Measurements from ENCODE around the gene PRSS33. TPM values are rescaled to one million over a fixed set of nuclear protein-coding genes. Genes with fewer than 3 reads are reported as not detected.
A peak's percentile ranks its signal among the peaks of the same experiment; 100 is the strongest.

The PRSS33 gene
- total and polyA plus RNA-seq, 10 donors: 0.03 to 0.67 (median 0.32) TPM; not detected in 7

- WGBS, 5 donors: 91 to 97% (median 93%) methylated on average over 4 to 6 of the region's 6 CpGs
- Histone ChIP-seq H3K4me3 (no peak overlapping the region), H3K4me1 (no peaks in the 10 kb centered on the region), H3K36me3 (no peaks in the 10 kb centered on the region), H3K27me3 (replicated peaks in 1 of 7) (peaks cover 0 to 1% (median 0%) of the 10 kb centered on the region in 7 donors), H3K27ac (no peak overlapping the region), H3K9me3 (no peaks in the 10 kb centered on the region)
- peak; percentile 52 for DNase-seq
- intact Hi-C loops (cut with DNase I; ENCODE audit: low total_unique reads): no loop called here
- TF ChIP-seq, protein P1, sequence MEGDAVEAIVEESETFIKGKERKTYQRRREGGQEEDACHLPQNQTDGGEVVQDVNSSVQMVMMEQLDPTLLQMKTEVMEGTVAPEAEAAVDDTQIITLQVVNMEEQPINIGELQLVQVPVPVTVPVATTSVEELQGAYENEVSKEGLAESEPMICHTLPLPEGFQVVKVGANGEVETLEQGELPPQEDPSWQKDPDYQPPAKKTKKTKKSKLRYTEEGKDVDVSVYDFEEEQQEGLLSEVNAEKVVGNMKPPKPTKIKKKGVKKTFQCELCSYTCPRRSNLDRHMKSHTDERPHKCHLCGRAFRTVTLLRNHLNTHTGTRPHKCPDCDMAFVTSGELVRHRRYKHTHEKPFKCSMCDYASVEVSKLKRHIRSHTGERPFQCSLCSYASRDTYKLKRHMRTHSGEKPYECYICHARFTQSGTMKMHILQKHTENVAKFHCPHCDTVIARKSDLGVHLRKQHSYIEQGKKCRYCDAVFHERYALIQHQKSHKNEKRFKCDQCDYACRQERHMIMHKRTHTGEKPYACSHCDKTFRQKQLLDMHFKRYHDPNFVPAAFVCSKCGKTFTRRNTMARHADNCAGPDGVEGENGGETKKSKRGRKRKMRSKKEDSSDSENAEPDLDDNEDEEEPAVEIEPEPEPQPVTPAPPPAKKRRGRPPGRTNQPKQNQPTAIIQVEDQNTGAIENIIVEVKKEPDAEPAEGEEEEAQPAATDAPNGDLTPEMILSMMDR (IDR thresholded peaks at IDR 0.05 in 8 of 11, conservative IDR thresholded peaks at IDR 0.05 in 3 of 11): no peak
- TF ChIP-seq POLR2A (IDR thresholded peaks at IDR 0.05) (no peak), POLR2AphosphoS5 (IDR thresholded peaks at IDR 0.05) (no peak)
These were observed 42.6 kb downstream of the PRSS33 start for GRCh38 chr16:2744711-2745110.

DNA sequence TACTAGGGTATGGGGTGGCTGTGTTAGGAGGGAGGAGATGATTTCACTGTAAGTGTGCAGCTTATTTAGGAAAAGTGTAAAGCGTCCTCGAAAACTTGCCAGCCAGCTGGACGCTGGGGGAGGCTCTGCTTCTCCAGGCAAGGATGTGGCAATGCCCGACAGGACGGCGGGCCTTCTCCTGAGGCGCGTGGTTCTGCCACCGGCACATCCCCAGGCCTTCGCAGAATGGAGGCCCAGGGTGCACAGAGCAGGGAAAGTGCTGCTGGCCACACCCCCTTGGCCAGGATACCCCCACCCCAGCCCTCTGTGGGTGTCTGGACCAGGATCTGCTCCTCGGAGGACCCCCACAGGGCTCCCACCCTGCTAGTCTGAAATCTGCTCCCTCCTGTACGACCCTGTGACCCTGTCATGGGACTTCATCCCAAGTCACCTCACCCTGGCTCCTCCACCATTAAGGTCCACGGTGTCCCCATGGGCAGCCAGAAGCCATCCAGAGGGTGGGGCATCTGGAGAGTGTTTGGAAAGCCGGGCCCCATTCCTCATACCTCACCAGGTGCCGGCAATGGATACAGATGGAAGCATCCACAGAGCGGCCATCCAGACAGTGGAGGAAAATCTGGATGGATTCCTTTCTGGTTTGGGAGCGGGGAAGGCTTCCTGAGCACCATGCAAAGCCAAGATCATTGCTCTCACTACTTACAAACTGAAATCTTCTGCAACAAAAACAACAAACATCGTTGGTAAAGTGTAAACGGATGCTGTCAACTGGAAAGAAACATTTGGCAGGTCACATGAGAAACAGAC, 44.2 kb downstream of the PRSS33 start:
- Histone ChIP-seq H3K27ac (no peak overlapping the region), H3K27me3 (replicated peaks in 1 of 7) (peaks cover 0 to 6% (median 0%) of the 10 kb centered on the region in 7 donors), H3K36me3 (no peaks in the 10 kb centered on the region), H3K4me1 (no peaks in the 10 kb centered on the region), H3K4me3 (no peak overlapping the region), H3K9me3 (no peaks in the 10 kb centered on the region)
- TF ChIP-seq POLR2AphosphoS5 (IDR thresholded peaks at IDR 0.05) (no peak), POLR2A (IDR thresholded peaks at IDR 0.05) (no peak)
- intact Hi-C loops (cut with DNase I; ENCODE audit: low total_unique reads): no loop called here
- WGBS, 5 donors: 88 to 93% (median 90%) methylated on average over 16 to 19 of the region's 19 CpGs
- peak; percentile 57 for DNase-seq

DNA sequence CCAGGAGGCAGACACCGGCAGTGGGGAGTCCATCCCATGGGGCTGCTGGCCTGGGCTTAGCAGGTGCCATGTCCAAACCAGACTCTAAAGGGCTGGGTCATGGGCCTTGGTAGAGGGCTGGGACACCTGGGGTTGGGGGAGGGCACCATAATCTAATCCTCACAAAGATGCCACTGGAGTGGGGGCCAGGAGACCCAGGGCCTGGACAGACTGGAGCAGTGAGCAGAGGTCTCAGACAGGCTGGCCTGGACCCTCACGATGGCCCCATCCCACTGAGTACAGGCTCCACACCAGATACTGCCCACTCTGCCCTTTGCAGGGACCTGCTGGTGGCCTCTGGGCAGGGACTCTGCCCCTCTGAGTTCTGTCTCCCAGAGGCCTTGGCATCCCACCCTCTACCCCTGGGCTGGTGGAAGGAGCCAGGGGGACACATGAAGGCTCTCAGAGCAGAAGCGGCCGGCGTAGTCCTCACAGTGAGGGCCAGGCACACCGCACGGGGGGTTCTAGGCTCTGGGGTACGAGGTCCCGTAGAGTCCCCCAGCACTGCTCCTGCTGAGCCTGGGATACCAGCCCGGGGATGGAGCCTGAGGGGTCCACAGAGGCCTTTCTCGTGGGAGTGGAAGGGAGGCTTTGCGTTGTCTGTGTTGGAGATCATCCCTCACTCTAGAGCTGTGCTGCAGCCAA, 44.9 kb downstream of the PRSS33 start:
- Histone ChIP-seq H3K9me3 (no peaks in the 10 kb centered on the region), H3K4me3 (no peak overlapping the region), H3K36me3 (no peaks in the 10 kb centered on the region), H3K27me3 (replicated peaks in 1 of 7) (peaks cover 0 to 6% (median 0%) of the 10 kb centered on the region in 7 donors), H3K4me1 (no peaks in the 10 kb centered on the region), H3K27ac (no peak overlapping the region)
- TF ChIP-seq POLR2AphosphoS5 (IDR thresholded peaks at IDR 0.05): no peak
- no peak for TF ChIP-seq POLR2A (IDR thresholded peaks at IDR 0.05)
- TF ChIP-seq, protein P1 (IDR thresholded peaks at IDR 0.05 in 8 of 11, conservative IDR thresholded peaks at IDR 0.05 in 3 of 11): no peak
- DNase-seq: peak; percentile 65
- intact Hi-C loops (cut with DNase I; ENCODE audit: low total_unique reads): no loop called here
- WGBS, 5 donors: 89 to 97% (median 94%) methylated on average over 11 to 12 of the region's 12 CpGs

DNA sequence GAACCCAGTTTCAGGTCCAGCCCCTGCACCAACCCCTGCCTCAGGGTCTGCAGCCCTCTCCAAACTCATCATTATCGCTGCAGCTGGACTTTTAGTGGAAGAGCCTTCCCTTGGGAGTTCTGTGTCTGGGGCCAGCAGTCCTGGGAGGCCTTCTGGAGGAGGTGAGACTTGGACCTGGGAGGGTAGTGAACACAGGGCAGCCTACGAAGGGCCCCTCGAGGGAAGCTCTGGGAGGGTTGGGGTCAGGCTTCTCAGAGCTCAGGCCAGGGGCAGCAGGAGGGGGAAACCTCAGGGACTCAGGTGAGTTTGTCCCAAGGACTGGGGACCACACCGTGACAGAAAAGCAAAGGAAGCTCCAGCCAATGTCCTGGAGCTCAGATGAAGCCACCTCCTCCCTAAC, 46.2 kb downstream of the PRSS33 start:
- no peak overlapping the region for H3K27ac ChIP-seq
- intact Hi-C loops (cut with DNase I; ENCODE audit: low total_unique reads): no loop called here
- TF ChIP-seq POLR2A (IDR thresholded peaks at IDR 0.05): no peak
- no peak for TF ChIP-seq POLR2AphosphoS5 (IDR thresholded peaks at IDR 0.05)
- TF ChIP-seq, protein P1 (IDR thresholded peaks at IDR 0.05 in 8 of 11, conservative IDR thresholded peaks at IDR 0.05 in 3 of 11): no peak
- WGBS, 5 donors: 87 to 98% (median 91%) methylated on average over 3 to 4 of the region's 4 CpGs
- H3K27me3 ChIP-seq (replicated peaks in 1 of 7): peaks cover 0 to 6% (median 0%) of the 10 kb centered on the region in 7 donors
- no peaks in the 10 kb centered on the region for H3K9me3 ChIP-seq
- no peaks in the 10 kb centered on the region for H3K36me3 ChIP-seq
- DNase-seq: no peak
- H3K4me3 ChIP-seq: no peak overlapping the region
- no peaks in the 10 kb centered on the region for H3K4me1 ChIP-seq

Data from spleen (tissue), 11 donors.